Thymus (tissue), 11 donors: Measurements from ENCODE around the gene PRKAG2. TPM values are rescaled to one million over a fixed set of nuclear protein-coding genes. Genes with fewer than 3 reads are reported as not detected.

ENCODE experiments used
- DNase-seq, 9 donors: peaks; one replicate each; pipeline ENCODE4 v3.0.0-alpha.2; 2013; ENCODE audit warnings: low spot score in 9 of 9, low read depth in 6 of 9, missing footprints in 1 of 9
- H3K27ac ChIP-seq, 2 donors: one replicate each; pipeline ENCODE4 v1.5.1; 2013; ENCODE audit warnings: control low read depth in 1 of 2, low read depth in 1 of 2, low read length in 1 of 2, mild to moderate bottlenecking in 1 of 2, moderate library complexity in 1 of 2
- H3K27me3 ChIP-seq, 2 donors: one replicate each; pipeline ENCODE4 v1.5.1; 2013; ENCODE audit warnings: low read length in 1 of 2; ENCODE audit not compliant: control insufficient read depth in 2 of 2, insufficient read depth in 1 of 2
- H3K36me3 ChIP-seq, 2 donors: one replicate each; pipeline ENCODE4 v1.5.1; 2013; ENCODE audit warnings: low read length in 1 of 2, mild to moderate bottlenecking in 1 of 2, moderate library complexity in 1 of 2; ENCODE audit not compliant: control insufficient read depth in 2 of 2, insufficient read depth in 2 of 2
- H3K4me1 ChIP-seq, 2 donors: one replicate each; pipeline ENCODE4 v1.5.1; 2013; ENCODE audit warnings: low read length in 2 of 2; ENCODE audit not compliant: control insufficient read depth in 2 of 2, insufficient read depth in 2 of 2
- H3K4me3 ChIP-seq, 2 donors: one replicate each; pipeline ENCODE4 v1.5.1; 2013; ENCODE audit warnings: low read length in 2 of 2, control low read depth in 1 of 2, mild to moderate bottlenecking in 1 of 2
- H3K9me3 ChIP-seq, 2 donors: one replicate each; pipeline ENCODE4 v1.5.1; 2013; ENCODE audit warnings: low read length in 1 of 2, mild to moderate bottlenecking in 1 of 2; ENCODE audit not compliant: control insufficient read depth in 2 of 2, insufficient read depth in 1 of 2
- WGBS: extraction: QIAGEN DNeasy Blood & Tissue Kit; methylation state at CpG from one replicate; pipeline ENCODE4 v1.1.7; 2013; 5-methylcytosine and 5-hydroxymethylcytosine counted together
- polyA plus RNA-seq: library from polyadenylated mRNA; stranded (reverse); fragments of 200-250 nt; gene quantifications from one replicate; pipeline ENCODE4 v1.2.3, GENCODE V29; 2013
- total RNA-seq: library from RNA; stranded (reverse); fragments of 120-200 nt; gene quantifications from one replicate; pipeline ENCODE4 v1.2.4, GENCODE V29; 2013
- donor health status: healthy.

PRKAG2 gene
- total and polyA plus RNA-seq, 2 donors = 5.1 to 33.7 TPM

DNA sequence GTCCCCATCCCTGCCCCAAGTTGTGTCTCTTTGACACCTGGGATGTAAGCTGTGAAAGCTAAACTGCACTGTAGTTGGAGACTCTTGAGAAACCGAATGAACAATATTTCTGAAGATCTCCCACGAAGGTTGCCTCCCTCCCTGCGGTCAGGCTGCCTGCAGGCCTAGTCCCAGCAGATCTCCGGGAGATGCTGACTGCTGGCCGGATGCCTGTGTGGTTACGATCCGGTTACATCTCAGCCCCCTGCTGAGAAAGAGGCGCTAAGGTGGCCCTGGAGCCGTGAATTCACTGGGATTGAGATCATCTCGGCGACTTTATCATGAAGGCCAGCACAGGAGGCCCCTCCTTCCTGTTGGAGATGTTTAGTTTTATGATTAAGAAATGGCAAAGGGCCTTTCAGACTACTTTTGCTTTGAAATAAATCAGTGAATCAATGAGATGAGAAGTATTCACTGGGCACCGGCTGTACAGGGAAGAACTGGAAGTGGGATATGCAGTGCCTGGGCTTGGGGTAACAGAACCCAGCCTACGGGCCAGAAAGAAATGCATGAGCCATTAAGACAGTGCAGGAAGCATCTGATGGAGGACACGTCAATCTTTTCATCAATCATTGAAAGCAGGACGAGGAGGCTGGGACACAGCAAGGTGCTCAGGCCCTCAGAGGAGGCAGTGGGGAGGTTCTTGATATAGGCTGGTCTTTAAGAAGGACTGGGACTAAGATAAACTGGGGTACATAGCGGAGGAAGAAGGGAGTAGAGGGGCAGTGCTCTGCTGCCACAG lies 177.6 kb downstream of the PRKAG2 start:
- Histone ChIP-seq H3K9me3 (no peaks in the 10 kb centered on the region), H3K27ac (no peak overlapping the region), H3K36me3 (no peaks in the 10 kb centered on the region), H3K4me3 (no peak overlapping the region), H3K27me3 (peaks cover 0 to 2% of the 10 kb centered on the region in 2 donors), H3K4me1 (peaks cover 0 to 9% of the 10 kb centered on the region in 2 donors)
- 91% methylated on average over 16 of the region's 16 CpGs for WGBS
- DNase-seq = no peak

DNA sequence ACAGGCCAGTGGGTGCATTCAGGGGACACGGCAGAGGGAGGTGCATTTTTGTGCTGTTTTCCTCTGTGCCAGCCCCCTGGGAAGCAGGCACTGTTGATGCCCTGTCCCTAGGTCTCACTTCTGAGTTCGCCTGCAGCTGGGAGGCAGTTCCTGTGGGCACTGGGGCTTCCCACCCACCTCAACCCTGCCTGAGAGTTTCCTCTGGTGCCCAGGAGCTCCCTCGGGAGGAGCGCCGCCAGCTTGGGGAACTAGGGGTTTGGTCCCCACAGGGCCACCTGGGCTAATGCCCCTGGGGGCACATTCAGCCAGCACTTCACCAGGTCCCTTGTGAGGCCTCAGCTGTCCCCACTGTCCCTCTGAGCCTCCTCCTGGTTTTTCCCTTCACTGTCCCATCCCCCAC lies 179.0 kb downstream of the PRKAG2 start:
- no peaks in the 10 kb centered on the region for H3K9me3 ChIP-seq
- H3K27me3 ChIP-seq = peaks cover 0 to 2% of the 10 kb centered on the region in 2 donors
- peaks cover 0 to 9% of the 10 kb centered on the region in 2 donors for H3K4me1 ChIP-seq
- H3K27ac ChIP-seq = no peak overlapping the region
- WGBS = 85% methylated on average over 5 of the region's 5 CpGs
- DNase-seq = no peak
- H3K36me3 ChIP-seq = no peaks in the 10 kb centered on the region
- H3K4me3 ChIP-seq = no peak overlapping the region

DNA sequence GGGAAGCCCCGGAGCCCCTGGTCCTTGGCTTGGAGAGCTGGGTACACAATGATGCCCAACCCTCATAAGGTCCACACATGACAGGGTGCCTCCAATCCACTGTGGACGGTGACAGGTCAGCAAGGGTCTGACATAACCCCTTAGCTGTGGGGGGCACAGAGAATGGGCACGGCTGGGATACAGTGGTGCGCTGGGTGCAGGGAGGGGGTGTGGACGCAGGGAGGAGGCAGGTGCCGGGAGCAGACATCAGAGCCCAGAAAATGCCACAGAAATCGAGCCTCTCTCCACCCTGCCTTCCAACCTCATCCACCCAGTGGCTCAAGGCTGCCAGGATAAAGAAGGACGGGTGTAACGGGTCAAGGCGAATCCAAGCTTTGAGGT lies 179.4 kb downstream of the PRKAG2 start:
- no peaks in the 10 kb centered on the region for H3K36me3 ChIP-seq
- H3K4me3 ChIP-seq = no peak overlapping the region
- peaks cover 0 to 2% of the 10 kb centered on the region in 2 donors for H3K27me3 ChIP-seq
- H3K27ac ChIP-seq = no peak overlapping the region
- WGBS = 96% methylated on average over 10 of the region's 10 CpGs
- peaks cover 0 to 9% of the 10 kb centered on the region in 2 donors for H3K4me1 ChIP-seq
- no peak for DNase-seq
- no peaks in the 10 kb centered on the region for H3K9me3 ChIP-seq

DNA sequence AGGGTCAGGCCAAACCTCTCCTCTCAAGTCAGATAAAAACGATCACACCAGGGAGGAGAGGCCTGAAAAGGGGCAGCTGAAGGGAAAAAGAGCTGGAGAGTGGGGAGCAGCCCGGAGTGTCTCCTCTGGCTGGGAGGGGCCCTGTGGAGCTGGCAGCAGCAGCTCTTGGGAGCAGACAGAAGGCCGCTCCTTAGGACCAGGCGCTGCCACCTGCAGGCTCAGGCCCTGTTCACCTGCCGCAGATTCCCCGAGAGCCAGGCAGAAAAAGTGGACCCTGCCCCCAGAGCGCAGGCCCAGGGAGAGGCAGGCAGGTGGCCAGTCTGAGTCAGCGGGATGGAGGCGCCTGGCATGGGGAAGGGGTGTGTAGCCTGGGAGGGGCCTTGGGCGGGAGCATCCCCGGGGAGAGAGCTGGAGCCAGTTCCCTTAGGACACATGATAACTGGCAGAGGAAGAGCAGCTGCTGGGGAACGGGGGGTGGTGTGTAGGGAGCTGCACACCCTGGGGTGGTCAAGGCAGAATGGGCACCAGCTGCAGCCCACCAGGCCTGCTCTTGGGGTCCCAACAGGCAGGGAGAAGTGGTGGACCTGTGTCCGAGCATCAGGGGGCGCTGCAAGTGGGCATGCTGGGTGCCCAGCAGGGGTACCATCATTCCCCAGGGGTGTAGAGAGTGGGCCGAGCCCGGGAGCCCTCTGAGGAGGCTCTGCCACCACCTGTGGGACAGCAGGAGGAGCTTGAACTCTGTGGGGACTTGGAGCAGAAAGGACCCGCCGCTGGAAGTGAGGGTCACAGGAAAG lies 180.0 kb downstream of the PRKAG2 start:
- Histone ChIP-seq H3K4me3 (no peak overlapping the region), H3K9me3 (no peaks in the 10 kb centered on the region), H3K27me3 (peaks cover 0 to 2% of the 10 kb centered on the region in 2 donors), H3K4me1 (peaks cover 0 to 9% of the 10 kb centered on the region in 2 donors), H3K27ac (peak overlapping the region; percentile 26 to 37), H3K36me3 (no peaks in the 10 kb centered on the region)
- no peak for DNase-seq
- 89% methylated on average over 18 of the region's 18 CpGs for WGBS

GRCh38 chr7:151695951-151696541 lies 180.9 kb downstream of the PRKAG2 start:
- peak overlapping the region in 1 of 2 donors; percentile 26 for H3K27ac ChIP-seq
- 94% methylated on average over 24 of the region's 24 CpGs for WGBS
- H3K9me3 ChIP-seq = no peaks in the 10 kb centered on the region
- DNase-seq = no peak
- peaks cover 0 to 9% of the 10 kb centered on the region in 2 donors for H3K4me1 ChIP-seq
- H3K27me3 ChIP-seq = peaks cover 0 to 2% of the 10 kb centered on the region in 2 donors
- H3K36me3 ChIP-seq = no peaks in the 10 kb centered on the region
- no peak overlapping the region for H3K4me3 ChIP-seq

DNA sequence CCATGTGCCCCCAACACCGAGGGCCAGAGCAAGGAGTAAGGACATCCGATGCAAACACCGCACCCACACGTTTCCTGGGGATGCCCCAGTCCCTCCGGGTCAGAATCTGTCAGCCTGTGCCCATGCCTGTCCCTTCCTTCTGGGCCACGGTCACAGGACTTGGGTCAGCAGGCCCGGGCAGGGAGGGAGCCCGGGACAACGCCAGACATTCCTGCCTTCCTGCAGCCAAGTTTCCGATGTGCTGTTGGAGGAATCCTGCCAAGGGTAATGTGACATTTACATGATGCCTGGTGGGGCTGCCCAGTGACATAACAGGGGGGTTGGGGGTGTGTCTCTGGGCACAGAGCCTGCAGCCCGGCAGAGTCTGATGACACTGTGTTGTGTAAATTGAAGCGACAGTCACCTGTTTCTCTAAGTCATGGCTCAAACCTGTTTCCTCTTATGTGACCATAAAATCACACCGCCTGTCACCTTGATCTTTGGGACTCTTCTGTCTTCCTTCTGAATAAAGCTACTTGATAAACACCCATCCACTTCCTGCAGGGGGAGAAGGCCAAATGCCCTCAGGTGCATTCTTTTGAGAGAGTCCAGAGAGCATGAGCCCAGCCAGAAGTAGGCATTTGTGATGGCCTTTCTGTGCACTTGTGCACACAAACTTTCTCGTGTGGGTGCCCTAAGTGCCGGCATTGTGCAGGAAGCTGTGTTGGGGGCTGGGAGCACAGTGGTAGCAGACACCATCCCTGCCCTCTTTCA lies 181.9 kb downstream of the PRKAG2 start:
- no peak for DNase-seq
- Histone ChIP-seq H3K4me3 (no peak overlapping the region), H3K36me3 (no peaks in the 10 kb centered on the region), H3K4me1 (peaks cover 0 to 9% of the 10 kb centered on the region in 2 donors), H3K9me3 (no peaks in the 10 kb centered on the region), H3K27me3 (peaks cover 0 to 2% of the 10 kb centered on the region in 2 donors), H3K27ac (no peak overlapping the region)
- WGBS = 78% methylated on average over 15 of the region's 15 CpGs

GRCh38 chr7:151694441-151694827 lies 182.5 kb downstream of the PRKAG2 start:
- Histone ChIP-seq H3K27ac (no peak overlapping the region), H3K9me3 (no peaks in the 10 kb centered on the region), H3K4me1 (peaks cover 0 to 13% of the 10 kb centered on the region in 2 donors), H3K4me3 (no peak overlapping the region), H3K36me3 (no peaks in the 10 kb centered on the region), H3K27me3 (peaks cover 0 to 2% of the 10 kb centered on the region in 2 donors)
- WGBS = 98% methylated on average over 5 of the region's 5 CpGs
- DNase-seq = no peak

GRCh38 chr7:151693140-151693539 lies 183.8 kb downstream of the PRKAG2 start:
- Histone ChIP-seq H3K36me3 (no peaks in the 10 kb centered on the region), H3K4me1 (peaks cover 0 to 13% of the 10 kb centered on the region in 2 donors), H3K4me3 (no peak overlapping the region), H3K27me3 (no peaks in the 10 kb centered on the region), H3K27ac (no peak overlapping the region), H3K9me3 (no peaks in the 10 kb centered on the region)
- 88% methylated on average over 11 of the region's 11 CpGs for WGBS
- DNase-seq = no peak
